DMS53 (cell line): ENCODE data around the gene HAL.
A peak's percentile ranks its signal among the peaks of the same experiment; 100 is the strongest.
"Not testable (repeated sequence)": the region's sequence is repeated elsewhere in the genome, so short reads cannot be mapped to it uniquely, and the experiment has no call there.

Experiments
- DNase-seq: peaks from one replicate; lab custom pipeline; 2025; lab: John Stamatoyannopoulos, UW

The HAL gene

GRCh38 chr12:95975491-95975890, 20.7 kb downstream of the HAL start:
- DNase-seq = no peak

- DNase-seq = no peak
These were observed 21.8 kb downstream of the HAL start for GRCh38 chr12:95974358-95974757.

- DNase-seq = no peak
These were observed 23.2 kb downstream of the HAL start for GRCh38 chr12:95972832-95973456.

- DNase-seq = no peak
These were observed 25.2 kb downstream of the HAL start for GRCh38 chr12:95970905-95971304.

GRCh38 chr12:95969116-95969515, 27.0 kb downstream of the HAL start:
- not testable (repeated sequence) for DNase-seq

GRCh38 chr12:95967301-95967700, 28.8 kb downstream of the HAL start:
- no peak for DNase-seq

- peak; percentile 27 for DNase-seq
These were observed 29.8 kb downstream of the HAL start for GRCh38 chr12:95966287-95966870.

GRCh38 chr12:95963096-95963495, 33.0 kb downstream of the HAL start:
- DNase-seq = peak; percentile 30

- peak; percentile 49 for DNase-seq
These were observed 33.9 kb downstream of the HAL start for GRCh38 chr12:95962222-95962621.

GRCh38 chr12:95960241-95960640, 35.9 kb downstream of the HAL start:
- DNase-seq = no peak

GRCh38 chr12:95959107-95959506, 37.0 kb downstream of the HAL start:
- peak; percentile 64 for DNase-seq

GRCh38 chr12:95956557-95957145, 39.5 kb downstream of the HAL start:
- DNase-seq = no peak

GRCh38 chr12:95955549-95956159, 40.5 kb downstream of the HAL start:
- no peak for DNase-seq

- DNase-seq = no peak
These were observed 43.1 kb downstream of the HAL start for GRCh38 chr12:95953000-95953399.

GRCh38 chr12:95951515-95951914, 44.6 kb downstream of the HAL start:
- peak; percentile 27 for DNase-seq

GRCh38 chr12:95949477-95950206, 46.5 kb downstream of the HAL start:
- DNase-seq = peak; percentile 65

GRCh38 chr12:95944108-95944704, 51.9 kb downstream of the HAL start:
- no peak for DNase-seq

- DNase-seq = peak; percentile 85
These were observed 52.8 kb downstream of the HAL start, which contains the start of gene AMDHD1 for GRCh38 chr12:95943330-95943842. Gene AMDHD1 (plus strand): TSS chr12:95943331. CDS start chr12:95943399, 68 bp downstream.

- peak; percentile 92 for DNase-seq
These were observed 53.4 kb downstream of the HAL start, which contains the start of gene CCDC38 for GRCh38 chr12:95942524-95943329. Gene CCDC38 (minus strand): TSS chr12:95942614. CDS start chr12:95936509, 6,105 bp downstream.

- DNase-seq = peak; percentile 67
These were observed 54.0 kb downstream of the HAL start for GRCh38 chr12:95942101-95942523.

- peak; percentile 64 for DNase-seq
These were observed 55.6 kb downstream of the HAL start for GRCh38 chr12:95940514-95940913.
